Immature natural killer cell (primary cell): ENCODE data around the gene OLIG1. TPM values are rescaled to one million over a fixed set of nuclear protein-coding genes. Genes with fewer than 3 reads are reported as not detected.

ENCODE experiments used
- DNase-seq, 3 donors: peaks; one replicate each; pipeline ENCODE4 v3.0.0; 2022; ENCODE audit warnings: mixed read lengths in 1 of 3
- H3K27ac Mint-ChIP-seq, 6 donors: one replicate each; pipeline ENCODE4 v1.8.0; 2020; ENCODE audit warnings: mixed read lengths in 6 of 6, mild to moderate bottlenecking in 5 of 6, inconsistent platforms in 4 of 6, moderate library complexity in 3 of 6
- H3K27me3 Mint-ChIP-seq, 3 donors: one replicate each; pipeline ENCODE4 v1.8.0; 2020 to 2021; ENCODE audit warnings: low read depth in 3 of 3, mild to moderate bottlenecking in 3 of 3, mixed read lengths in 3 of 3, moderate library complexity in 3 of 3, inconsistent platforms in 1 of 3
- H3K36me3 Mint-ChIP-seq, 3 donors: one replicate each; pipeline ENCODE4 v1.8.0; 2020; ENCODE audit warnings: mixed read lengths in 3 of 3, inconsistent platforms in 2 of 3, mild to moderate bottlenecking in 2 of 3
- H3K4me1 Mint-ChIP-seq, 2 donors: one replicate each; pipeline ENCODE4 v1.8.0; 2020; ENCODE audit warnings: inconsistent platforms in 2 of 2, mild to moderate bottlenecking in 2 of 2, mixed read lengths in 2 of 2, moderate library complexity in 1 of 2
- H3K4me3 Mint-ChIP-seq, 5 donors: one replicate each; pipeline ENCODE4 v1.8.0; 2020; ENCODE audit warnings: mild to moderate bottlenecking in 5 of 5, mixed read lengths in 5 of 5, inconsistent platforms in 3 of 5, moderate library complexity in 3 of 5
- H3K9me3 Mint-ChIP-seq, 6 donors: one replicate each; pipeline ENCODE4 v1.8.0; 2020; ENCODE audit warnings: mild to moderate bottlenecking in 6 of 6, mixed read lengths in 6 of 6, inconsistent platforms in 4 of 6, moderate library complexity in 3 of 6
- polyA plus RNA-seq, 3 donors: library from polyadenylated mRNA; unstranded; fragments of 300-500 nt; fragmentation: Illumina TruSeq; gene quantifications; one replicate each; pipeline ENCODE4 v1.2.3, GENCODE V29; 2021

The OLIG1 gene
- not detected for polyA plus RNA-seq

- peaks cover 22% of the 10 kb centered on the region in 2 donors for H3K4me1 Mint-ChIP-seq
Observed at GRCh38 chr21:33069994-33070743, at the start of gene OLIG1. Gene OLIG1, plus strand, starts transcription at chr21:33070141. Its CDS starts 106 bp downstream, at chr21:33070247.

GRCh38 chr21:33020558-33021100 lies 49.3 kb upstream of the OLIG1 start:
- Mint-ChIP-seq H3K4me1 (peaks cover 42 to 55% of the 10 kb centered on the region in 2 donors), H3K36me3 (peaks cover 0 to 6% (median 0%) of the 10 kb centered on the region in 3 donors), H3K4me3 (peak overlapping the region; percentile 46 to 85 (median 72)), H3K27ac (peak overlapping the region in 1 of 6 donors; percentile 45), H3K27me3 (peaks cover 39 to 58% (median 55%) of the 10 kb centered on the region in 3 donors), H3K9me3 (peaks cover 0 to 3% (median 0%) of the 10 kb centered on the region in 6 donors)
- no peak for DNase-seq

More at GRCh38 chr21:33069994-33070743, at the start of gene OLIG1:
- Mint-ChIP-seq H3K27ac (no peak within 1 kb of the TSS), H3K27me3 (peaks cover 19 to 44% (median 32%) of the 10 kb centered on the region in 3 donors), H3K36me3 (peaks cover 0 to under 1% (median 0%) of the 10 kb centered on the region in 3 donors), H3K9me3 (peaks cover 0 to 4% (median 0%) of the 10 kb centered on the region in 6 donors), H3K4me3 (peak within 1 kb of the TSS; percentile 27 to 80 (median 70))
- DNase-seq: peak in 1 of 3 donors; percentile 13

- Mint-ChIP-seq H3K4me3 (peak overlapping the region in 2 of 5 donors; percentile 17 to 27), H3K36me3 (peaks cover 0 to 6% (median 0%) of the 10 kb centered on the region in 3 donors), H3K4me1 (peaks cover 46 to 60% of the 10 kb centered on the region in 2 donors), H3K9me3 (peaks cover 0 to 6% (median 0%) of the 10 kb centered on the region in 6 donors), H3K27me3 (peaks cover 43 to 59% (median 59%) of the 10 kb centered on the region in 3 donors), H3K27ac (no peak overlapping the region)
- no peak for DNase-seq
Observed at GRCh38 chr21:33021150-33021549, 48.8 kb upstream of the OLIG1 start.

- Mint-ChIP-seq H3K4me1 (peaks cover 51 to 65% of the 10 kb centered on the region in 2 donors), H3K27me3 (peaks cover 46 to 61% (median 60%) of the 10 kb centered on the region in 3 donors), H3K27ac (peak overlapping the region in 1 of 6 donors; percentile 61), H3K36me3 (peaks cover 0 to 6% (median 0%) of the 10 kb centered on the region in 3 donors), H3K4me3 (peak overlapping the region in 2 of 5 donors; percentile 27 to 30), H3K9me3 (peaks cover 0 to 7% (median 0%) of the 10 kb centered on the region in 6 donors)
- no peak for DNase-seq
Observed at GRCh38 chr21:33021667-33022066, 48.3 kb upstream of the OLIG1 start.

GRCh38 chr21:33022489-33022827 lies 47.5 kb upstream of the OLIG1 start:
- Mint-ChIP-seq H3K27ac (peak overlapping the region in 1 of 6 donors; percentile 61), H3K27me3 (peaks cover 52 to 66% (median 65%) of the 10 kb centered on the region in 3 donors), H3K36me3 (peaks cover 0 to 6% (median 0%) of the 10 kb centered on the region in 3 donors), H3K4me1 (peaks cover 56 to 70% of the 10 kb centered on the region in 2 donors), H3K9me3 (peaks cover 0 to 7% (median 0%) of the 10 kb centered on the region in 6 donors), H3K4me3 (peak overlapping the region; percentile 45 to 79 (median 64))
- DNase-seq: no peak

GRCh38 chr21:33022828-33023573 lies 46.9 kb upstream of the OLIG1 start:
- H3K27ac Mint-ChIP-seq: peak overlapping the region in 1 of 6 donors; percentile 61
- peaks cover 58 to 68% of the 10 kb centered on the region in 2 donors for H3K4me1 Mint-ChIP-seq
- peak overlapping the region; percentile 45 to 79 (median 64) for H3K4me3 Mint-ChIP-seq

GRCh38 chr21:33023574-33024200 lies 46.3 kb upstream of the OLIG1 start:
- peaks cover 63 to 68% of the 10 kb centered on the region in 2 donors for H3K4me1 Mint-ChIP-seq
- no peak for DNase-seq
- H3K9me3 Mint-ChIP-seq: peaks cover 0 to 7% (median 0%) of the 10 kb centered on the region in 6 donors

More at GRCh38 chr21:33022828-33023573, 46.9 kb upstream of the OLIG1 start:
- no peak for DNase-seq
- Mint-ChIP-seq H3K9me3 (peaks cover 0 to 7% (median 0%) of the 10 kb centered on the region in 6 donors), H3K36me3 (peaks cover 0 to 6% (median 0%) of the 10 kb centered on the region in 3 donors), H3K27me3 (peaks cover 50 to 68% (median 65%) of the 10 kb centered on the region in 3 donors)

GRCh38 chr21:33024201-33025103 lies 45.5 kb upstream of the OLIG1 start:
- H3K27me3 Mint-ChIP-seq: peaks cover 54 to 71% (median 68%) of the 10 kb centered on the region in 3 donors
- H3K36me3 Mint-ChIP-seq: peaks cover 0 to 6% (median 0%) of the 10 kb centered on the region in 3 donors
- peak overlapping the region; percentile 8 to 76 (median 59) for H3K4me3 Mint-ChIP-seq

More at GRCh38 chr21:33023574-33024200, 46.3 kb upstream of the OLIG1 start:
- Mint-ChIP-seq H3K4me3 (peak overlapping the region; percentile 8 to 76 (median 59)), H3K27ac (peak overlapping the region in 1 of 6 donors; percentile 65), H3K36me3 (peaks cover 0 to 6% (median 0%) of the 10 kb centered on the region in 3 donors), H3K27me3 (peaks cover 52 to 71% (median 68%) of the 10 kb centered on the region in 3 donors)

GRCh38 chr21:33025106-33025488 lies 44.8 kb upstream of the OLIG1 start:
- Mint-ChIP-seq H3K4me1 (peaks cover 63 to 69% of the 10 kb centered on the region in 2 donors), H3K4me3 (peak overlapping the region in 3 of 5 donors; percentile 24 to 60 (median 35)), H3K9me3 (peaks cover 0 to 7% (median 0%) of the 10 kb centered on the region in 6 donors), H3K36me3 (peaks cover 0 to 6% (median 0%) of the 10 kb centered on the region in 3 donors), H3K27ac (peak overlapping the region in 2 of 6 donors; percentile 45 to 65), H3K27me3 (peaks cover 57 to 73% (median 66%) of the 10 kb centered on the region in 3 donors)
- DNase-seq: no peak

More at GRCh38 chr21:33024201-33025103, 45.5 kb upstream of the OLIG1 start:
- H3K4me1 Mint-ChIP-seq: peaks cover 63 to 68% of the 10 kb centered on the region in 2 donors
- DNase-seq: no peak
- peak overlapping the region in 1 of 6 donors; percentile 65 for H3K27ac Mint-ChIP-seq
- peaks cover 0 to 7% (median 0%) of the 10 kb centered on the region in 6 donors for H3K9me3 Mint-ChIP-seq

GRCh38 chr21:33025489-33026442 lies 44.2 kb upstream of the OLIG1 start, which contains the start of gene OLIG2:
Gene OLIG2, plus strand, starts transcription at chr21:33025935. Its CDS starts 928 bp downstream, at chr21:33026863.
- H3K27ac Mint-ChIP-seq: peak within 1 kb of the TSS in 4 of 6 donors; percentile 40 to 84 (median 52)
- H3K4me1 Mint-ChIP-seq: peaks cover 60 to 63% of the 10 kb centered on the region in 2 donors
- peaks cover 58 to 71% (median 61%) of the 10 kb centered on the region in 3 donors for H3K27me3 Mint-ChIP-seq
- H3K36me3 Mint-ChIP-seq: peaks cover 0 to 6% (median 0%) of the 10 kb centered on the region in 3 donors
- no peak for DNase-seq
- H3K4me3 Mint-ChIP-seq: peak within 1 kb of the TSS; percentile 47 to 70 (median 60)
- peaks cover 0 to 7% (median 0%) of the 10 kb centered on the region in 6 donors for H3K9me3 Mint-ChIP-seq

GRCh38 chr21:33026443-33026858 lies 43.5 kb upstream of the OLIG1 start:
- Mint-ChIP-seq H3K4me1 (peaks cover 60 to 63% of the 10 kb centered on the region in 2 donors), H3K4me3 (peak overlapping the region; percentile 47 to 70 (median 60)), H3K27me3 (peaks cover 58 to 77% (median 61%) of the 10 kb centered on the region in 3 donors), H3K36me3 (peaks cover 0 to 6% (median 0%) of the 10 kb centered on the region in 3 donors), H3K9me3 (peaks cover 0 to 7% (median 0%) of the 10 kb centered on the region in 6 donors), H3K27ac (peak overlapping the region in 3 of 6 donors; percentile 48 to 84 (median 57))
- no peak for DNase-seq
